Measurements from ENCODE around the gene SORCS3.

SORCS3 gene

GRCh38 chr10:105262666-105263065 is 621.6 kb downstream of the SORCS3 start:
- DNase-seq, result no peak
- no peak for TF ChIP-seq CTCF (IDR thresholded peaks at IDR 0.05; ENCODE audit: low read depth, low read length)
- no peak overlapping the region for H3K27ac ChIP-seq
- no peaks in the 10 kb centered on the region for H3K36me3 ChIP-seq
- H3K4me3 ChIP-seq (ENCODE audit: low read depth, low read length), result no peak overlapping the region
- H3K27me3 ChIP-seq (ENCODE audit: insufficient read depth, low read depth, severe bottlenecking), result no peaks in the 10 kb centered on the region
- H3K9me3 ChIP-seq (ENCODE audit: severe bottlenecking), result no peaks in the 10 kb centered on the region

- Histone ChIP-seq H3K9me3 (ENCODE audit: severe bottlenecking) (no peaks in the 10 kb centered on the region), H3K4me3 (ENCODE audit: low read depth, low read length) (no peak overlapping the region), H3K27ac (no peak overlapping the region), H3K27me3 (ENCODE audit: insufficient read depth, low read depth, severe bottlenecking) (no peaks in the 10 kb centered on the region), H3K36me3 (no peaks in the 10 kb centered on the region)
- TF ChIP-seq CTCF (IDR thresholded peaks at IDR 0.05; ENCODE audit: low read depth, low read length), result no peak
- DNase-seq, result no peak
These were observed 626.0 kb downstream of the SORCS3 start for GRCh38 chr10:105266966-105267539.

GRCh38 chr10:105268961-105269360 is 627.9 kb downstream of the SORCS3 start:
- H3K9me3 ChIP-seq (ENCODE audit: severe bottlenecking), result no peaks in the 10 kb centered on the region
- no peak overlapping the region for H3K4me3 ChIP-seq (ENCODE audit: low read depth, low read length)
- H3K27ac ChIP-seq, result no peak overlapping the region
- TF ChIP-seq CTCF (IDR thresholded peaks at IDR 0.05; ENCODE audit: low read depth, low read length), result no peak
- no peak for DNase-seq
- H3K27me3 ChIP-seq (ENCODE audit: insufficient read depth, low read depth, severe bottlenecking), result no peaks in the 10 kb centered on the region
- no peaks in the 10 kb centered on the region for H3K36me3 ChIP-seq

- H3K27me3 ChIP-seq (ENCODE audit: insufficient read depth, low read depth, severe bottlenecking), result no peaks in the 10 kb centered on the region
- no peak overlapping the region for H3K4me3 ChIP-seq (ENCODE audit: low read depth, low read length)
- H3K27ac ChIP-seq, result no peak overlapping the region
- TF ChIP-seq CTCF (IDR thresholded peaks at IDR 0.05; ENCODE audit: low read depth, low read length), result no peak
- no peak for DNase-seq
- no peaks in the 10 kb centered on the region for H3K36me3 ChIP-seq
- no peaks in the 10 kb centered on the region for H3K9me3 ChIP-seq (ENCODE audit: severe bottlenecking)
These were observed 628.6 kb downstream of the SORCS3 start for GRCh38 chr10:105269689-105270088.

GRCh38 chr10:105274556-105275070 is 633.5 kb downstream of the SORCS3 start:
- Histone ChIP-seq H3K4me3 (ENCODE audit: low read depth, low read length) (no peak overlapping the region), H3K27me3 (ENCODE audit: insufficient read depth, low read depth, severe bottlenecking) (no peaks in the 10 kb centered on the region), H3K36me3 (no peaks in the 10 kb centered on the region), H3K27ac (no peak overlapping the region), H3K9me3 (ENCODE audit: severe bottlenecking) (no peaks in the 10 kb centered on the region)
- no peak for DNase-seq
- no peak for TF ChIP-seq CTCF (IDR thresholded peaks at IDR 0.05; ENCODE audit: low read depth, low read length)

- H3K27me3 ChIP-seq (ENCODE audit: insufficient read depth, low read depth, severe bottlenecking), result no peaks in the 10 kb centered on the region
These were observed 637.3 kb downstream of the SORCS3 start for GRCh38 chr10:105278439-105278838.

More at GRCh38 chr10:105278439-105278838, 637.3 kb downstream of the SORCS3 start:
- Histone ChIP-seq H3K27ac (no peak overlapping the region), H3K36me3 (no peaks in the 10 kb centered on the region), H3K4me3 (ENCODE audit: low read depth, low read length) (no peak overlapping the region), H3K9me3 (ENCODE audit: severe bottlenecking) (no peaks in the 10 kb centered on the region)
- no peak for DNase-seq
- no peak for TF ChIP-seq CTCF (IDR thresholded peaks at IDR 0.05; ENCODE audit: low read depth, low read length)

All from WERI-Rb-1 (cell line).